HepG2 (cell line): ENCODE results near the gene MEF2D. TPM values are rescaled to one million over a fixed set of nuclear protein-coding genes. Genes with fewer than 3 reads are reported as not detected.

ENCODE experiments used
- EHMT2 ChIP-seq: fragments of 200-600 bp; sonication (generic); IDR thresholded peaks from 2 replicates; pipeline ENCODE4 v1.7.0; 2017; ENCODE audit warnings: antibody characterized with exemption, low read depth, low read length, borderline replicate concordance
- GATAD1 ChIP-seq: IDR thresholded peaks from 2 replicates; pipeline ENCODE4 v1.6.1; 2016; ENCODE audit warnings: missing genetic modification reagents, missing compliant biosample characterization
- GFI1 ChIP-seq: sonication (generic); formaldehyde crosslinking; IDR thresholded peaks from 2 replicates; pipeline ENCODE4 v1.5.0; 2020; ENCODE audit warnings: missing genetic modification reagents, mild to moderate bottlenecking, borderline replicate concordance
- GTF2F1 ChIP-seq: fragments of 150-350 bp; IDR thresholded peaks from 2 replicates; pipeline ENCODE4 v1.6.1; 2014; ENCODE audit warnings: low read length
- MAFG ChIP-seq: sonication (generic); formaldehyde crosslinking; IDR thresholded peaks from 2 replicates; pipeline ENCODE4 v1.5.1; 2020; ENCODE audit warnings: mild to moderate bottlenecking, missing genetic modification reagents
- MEIS1 ChIP-seq: sonication (generic); formaldehyde crosslinking; IDR thresholded peaks from 2 replicates; pipeline ENCODE4 v1.9.0; 2021; ENCODE audit warnings: mild to moderate bottlenecking, missing genetic modification reagents, moderate library complexity, borderline replicate concordance
- NFYC ChIP-seq: IDR thresholded peaks from 2 replicates; pipeline ENCODE4 v1.6.1; 2016; ENCODE audit warnings: missing genetic modification reagents, missing compliant biosample characterization
- PBX2 ChIP-seq: IDR thresholded peaks from 2 replicates; pipeline ENCODE4 v1.6.1; 2016; ENCODE audit warnings: control low read depth
- PTBP1 ChIP-seq: fragments of 200-400 bp; formaldehyde crosslinking; IDR thresholded peaks from 2 replicates; pipeline ENCODE4 v1.6.1; 2018; ENCODE audit warnings: low read length, low read depth; ENCODE audit not compliant: poor library complexity, severe bottlenecking
- TFDP2 ChIP-seq: sonication (generic); formaldehyde crosslinking; IDR thresholded peaks from 2 replicates; pipeline ENCODE4 v1.4.0; 2020; ENCODE audit warnings: missing genetic modification reagents
- TRIM24 ChIP-seq: sonication (generic); formaldehyde crosslinking; IDR thresholded peaks from 2 replicates; pipeline ENCODE4 v1.8.0; 2022; ENCODE audit warnings: mild to moderate bottlenecking, missing genetic modification reagents
- U2AF2 ChIP-seq: fragments of 200-400 bp; formaldehyde crosslinking; IDR thresholded peaks from 2 replicates; pipeline ENCODE4 v1.6.1; 2017; ENCODE audit warnings: low read depth, mild to moderate bottlenecking, low read length
- ZBTB8A ChIP-seq: sonication (generic); formaldehyde crosslinking; IDR thresholded peaks from 2 replicates; pipeline ENCODE4 v1.4.0; 2020; ENCODE audit warnings: mild to moderate bottlenecking, low read depth, missing genetic modification reagents, borderline replicate concordance
- ZNF235 ChIP-seq: sonication (generic); formaldehyde crosslinking; IDR thresholded peaks from 2 replicates; pipeline ENCODE4 v1.8.1; 2023; ENCODE audit warnings: mild to moderate bottlenecking, missing genetic modification reagents, borderline replicate concordance
- ZNF274 ChIP-seq: sonication (generic); formaldehyde crosslinking; IDR thresholded peaks from 2 replicates; pipeline ENCODE4 v1.5.1; 2020; ENCODE audit warnings: mild to moderate bottlenecking, missing genetic modification reagents
- ZNF333 ChIP-seq: sonication (generic); formaldehyde crosslinking; IDR thresholded peaks from 2 replicates; pipeline ENCODE4 v1.4.0; 2020; ENCODE audit warnings: mild to moderate bottlenecking, missing genetic modification reagents, borderline replicate concordance
- ZNF367 ChIP-seq: sonication (generic); formaldehyde crosslinking; IDR thresholded peaks from 2 replicates; pipeline ENCODE4 v1.4.0; 2020; ENCODE audit warnings: missing genetic modification reagents, borderline replicate concordance
- ZNF547 ChIP-seq: sonication (generic); formaldehyde crosslinking; IDR thresholded peaks from 2 replicates; pipeline ENCODE4 v1.5.1; 2020; ENCODE audit warnings: mild to moderate bottlenecking, missing genetic modification reagents
- ZNF605 ChIP-seq: sonication (generic); formaldehyde crosslinking; IDR thresholded peaks from 2 replicates; pipeline ENCODE4 v1.8.0; 2022; ENCODE audit warnings: mild to moderate bottlenecking, missing genetic modification reagents
- ZNF777 ChIP-seq: sonication (generic); formaldehyde crosslinking; IDR thresholded peaks from 2 replicates; pipeline ENCODE4 v1.4.0; 2020; ENCODE audit warnings: missing genetic modification reagents
- polyA plus RNA-seq, 8 experiments: library from polyadenylated mRNA; depleted of rRNA in 3 of 8; stranded (reverse) in 7 of 8; unstranded in 1 of 8; fragments of >200 nt; fragmentation: Illumina TruSeq in 4 of 8; extraction: Trizol in 4 of 8; gene quantifications; 2 replicates each; pipeline versions ENCODE4 v1.2.1 to v1.2.3, GENCODE V29; 2011 to 2016; ENCODE audit warnings: low read depth in 4 of 8, missing spikeins in 1 of 8, mixed read lengths in 1 of 8; ENCODE audit not compliant: insufficient read depth in 1 of 8
- total RNA-seq, 5 experiments: library from RNA; depleted of rRNA; stranded (reverse); fragments of >200 nt; fragmentation: Illumina TruSeq; extraction: Trizol; gene quantifications; 2 replicates each; pipeline ENCODE4 v1.2.3, GENCODE V29; 2016; ENCODE audit warnings: low read depth in 1 of 5
- TF ChIP-seq, protein P1 (sequence below): sonication (generic); formaldehyde crosslinking; IDR thresholded peaks from 2 replicates; pipeline ENCODE4 v1.5.1; 2020; ENCODE audit warnings: missing genetic modification reagents, mild to moderate bottlenecking, borderline replicate concordance
- TF ChIP-seq, protein P2 (sequence below): sonication (generic); formaldehyde crosslinking; IDR thresholded peaks from 2 replicates; pipeline ENCODE4 v1.9.0; 2021; ENCODE audit warnings: missing genetic modification reagents, mild to moderate bottlenecking, borderline replicate concordance
- TF ChIP-seq, protein P3 (sequence below): sonication (generic); formaldehyde crosslinking; IDR thresholded peaks from 2 replicates; pipeline ENCODE4 v1.5.1; 2020; ENCODE audit warnings: missing genetic modification reagents, mild to moderate bottlenecking, borderline replicate concordance

The MEF2D gene
- total and polyA plus RNA-seq, 2 of the 13 experiments (the other 11 are each of a cell fraction or from before 2014, with no cell fraction given): 1.6 to 3.9 TPM

- TF ChIP-seq, protein P1, sequence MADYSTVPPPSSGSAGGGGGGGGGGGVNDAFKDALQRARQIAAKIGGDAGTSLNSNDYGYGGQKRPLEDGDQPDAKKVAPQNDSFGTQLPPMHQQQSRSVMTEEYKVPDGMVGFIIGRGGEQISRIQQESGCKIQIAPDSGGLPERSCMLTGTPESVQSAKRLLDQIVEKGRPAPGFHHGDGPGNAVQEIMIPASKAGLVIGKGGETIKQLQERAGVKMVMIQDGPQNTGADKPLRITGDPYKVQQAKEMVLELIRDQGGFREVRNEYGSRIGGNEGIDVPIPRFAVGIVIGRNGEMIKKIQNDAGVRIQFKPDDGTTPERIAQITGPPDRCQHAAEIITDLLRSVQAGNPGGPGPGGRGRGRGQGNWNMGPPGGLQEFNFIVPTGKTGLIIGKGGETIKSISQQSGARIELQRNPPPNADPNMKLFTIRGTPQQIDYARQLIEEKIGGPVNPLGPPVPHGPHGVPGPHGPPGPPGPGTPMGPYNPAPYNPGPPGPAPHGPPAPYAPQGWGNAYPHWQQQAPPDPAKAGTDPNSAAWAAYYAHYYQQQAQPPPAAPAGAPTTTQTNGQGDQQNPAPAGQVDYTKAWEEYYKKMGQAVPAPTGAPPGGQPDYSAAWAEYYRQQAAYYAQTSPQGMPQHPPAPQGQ (CRISPR knock-in tag): no peak
- TF ChIP-seq ZNF333 (CRISPR knock-in tag) (no peak), GTF2F1 (no peak), U2AF2 (no peak), GFI1 (CRISPR knock-in tag) (peak; percentile 48; the same call in 1 of the 2 replicates), ZNF547 (peak; percentile 91), ZBTB8A (CRISPR knock-in tag) (no peak), ZNF605 (CRISPR knock-in tag) (no peak), EHMT2 (no peak), PBX2 (CRISPR knock-in tag) (no peak), MAFG (CRISPR knock-in tag) (no peak), ZNF274 (CRISPR knock-in tag) (peak; percentile 46; the same call in 1 of the 2 replicates), ZNF235 (no peak), ZNF777 (CRISPR knock-in tag) (no peak), NFYC (peak; percentile 81), MEIS1 (CRISPR knock-in tag) (no peak), ZNF367 (no peak), GATAD1 (peak; percentile 22; the same call in 1 of the 2 replicates), TRIM24 (no peak), PTBP1 (peak; percentile 66), TFDP2 (CRISPR knock-in tag) (peak; percentile 57)
- TF ChIP-seq, protein P2, sequence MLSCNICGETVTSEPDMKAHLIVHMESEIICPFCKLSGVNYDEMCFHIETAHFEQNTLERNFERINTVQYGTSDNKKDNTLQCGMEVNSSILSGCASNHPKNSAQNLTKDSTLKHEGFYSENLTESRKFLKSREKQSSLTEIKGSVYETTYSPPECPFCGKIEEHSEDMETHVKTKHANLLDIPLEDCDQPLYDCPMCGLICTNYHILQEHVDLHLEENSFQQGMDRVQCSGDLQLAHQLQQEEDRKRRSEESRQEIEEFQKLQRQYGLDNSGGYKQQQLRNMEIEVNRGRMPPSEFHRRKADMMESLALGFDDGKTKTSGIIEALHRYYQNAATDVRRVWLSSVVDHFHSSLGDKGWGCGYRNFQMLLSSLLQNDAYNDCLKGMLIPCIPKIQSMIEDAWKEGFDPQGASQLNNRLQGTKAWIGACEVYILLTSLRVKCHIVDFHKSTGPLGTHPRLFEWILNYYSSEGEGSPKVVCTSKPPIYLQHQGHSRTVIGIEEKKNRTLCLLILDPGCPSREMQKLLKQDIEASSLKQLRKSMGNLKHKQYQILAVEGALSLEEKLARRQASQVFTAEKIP (CRISPR knock-in tag): no peak
- TF ChIP-seq, protein P3, sequence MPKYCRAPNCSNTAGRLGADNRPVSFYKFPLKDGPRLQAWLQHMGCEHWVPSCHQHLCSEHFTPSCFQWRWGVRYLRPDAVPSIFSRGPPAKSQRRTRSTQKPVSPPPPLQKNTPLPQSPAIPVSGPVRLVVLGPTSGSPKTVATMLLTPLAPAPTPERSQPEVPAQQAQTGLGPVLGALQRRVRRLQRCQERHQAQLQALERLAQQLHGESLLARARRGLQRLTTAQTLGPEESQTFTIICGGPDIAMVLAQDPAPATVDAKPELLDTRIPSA: no peak
Measured at GRCh38 chr1:156504821-156505678, 4.5 kb upstream of the MEF2D start (continued).
